ENCODE results near the gene RHBDL3.

RHBDL3 gene

DNA sequence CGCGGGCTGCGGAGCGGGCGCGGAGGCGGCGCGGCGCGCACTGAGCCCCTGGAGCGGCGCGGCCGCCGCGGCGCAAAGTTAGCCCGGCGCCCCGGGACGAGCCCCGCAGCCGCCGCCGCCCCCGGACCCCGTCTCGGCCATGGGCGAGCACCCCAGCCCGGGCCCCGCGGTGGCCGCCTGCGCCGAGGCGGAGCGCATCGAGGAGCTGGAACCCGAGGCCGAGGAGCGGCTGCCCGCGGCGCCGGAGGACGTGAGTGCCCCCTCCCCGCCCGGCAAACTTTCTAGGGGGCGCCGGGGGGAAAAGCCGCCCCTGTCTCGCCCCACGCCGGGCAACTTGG, 388 bp downstream of the RHBDL3 start:
- peaks cover 89% of the 10 kb centered on the region for H3K27me3 ChIP-seq (ENCODE audit: insufficient read depth, low read length)
- peak overlapping the region; percentile 11 for H2AFZ ChIP-seq (ENCODE audit: low read length, unreplicated experiment)
- H3K79me2 ChIP-seq (ENCODE audit: control insufficient read depth, insufficient read depth, low read length, unreplicated experiment): no peaks in the 10 kb centered on the region
- H3K27ac ChIP-seq (ENCODE audit: low read depth, low read length): no peak overlapping the region
- peaks cover 9% of the 10 kb centered on the region for H3K4me1 ChIP-seq (ENCODE audit: control insufficient read depth, insufficient read depth, low read length, unreplicated experiment)
- no peaks in the 10 kb centered on the region for H3K36me3 ChIP-seq (ENCODE audit: insufficient read depth, low read length)
- H3K4me3 ChIP-seq (ENCODE audit: low read depth, low read length): peak overlapping the region; percentile 72

DNA sequence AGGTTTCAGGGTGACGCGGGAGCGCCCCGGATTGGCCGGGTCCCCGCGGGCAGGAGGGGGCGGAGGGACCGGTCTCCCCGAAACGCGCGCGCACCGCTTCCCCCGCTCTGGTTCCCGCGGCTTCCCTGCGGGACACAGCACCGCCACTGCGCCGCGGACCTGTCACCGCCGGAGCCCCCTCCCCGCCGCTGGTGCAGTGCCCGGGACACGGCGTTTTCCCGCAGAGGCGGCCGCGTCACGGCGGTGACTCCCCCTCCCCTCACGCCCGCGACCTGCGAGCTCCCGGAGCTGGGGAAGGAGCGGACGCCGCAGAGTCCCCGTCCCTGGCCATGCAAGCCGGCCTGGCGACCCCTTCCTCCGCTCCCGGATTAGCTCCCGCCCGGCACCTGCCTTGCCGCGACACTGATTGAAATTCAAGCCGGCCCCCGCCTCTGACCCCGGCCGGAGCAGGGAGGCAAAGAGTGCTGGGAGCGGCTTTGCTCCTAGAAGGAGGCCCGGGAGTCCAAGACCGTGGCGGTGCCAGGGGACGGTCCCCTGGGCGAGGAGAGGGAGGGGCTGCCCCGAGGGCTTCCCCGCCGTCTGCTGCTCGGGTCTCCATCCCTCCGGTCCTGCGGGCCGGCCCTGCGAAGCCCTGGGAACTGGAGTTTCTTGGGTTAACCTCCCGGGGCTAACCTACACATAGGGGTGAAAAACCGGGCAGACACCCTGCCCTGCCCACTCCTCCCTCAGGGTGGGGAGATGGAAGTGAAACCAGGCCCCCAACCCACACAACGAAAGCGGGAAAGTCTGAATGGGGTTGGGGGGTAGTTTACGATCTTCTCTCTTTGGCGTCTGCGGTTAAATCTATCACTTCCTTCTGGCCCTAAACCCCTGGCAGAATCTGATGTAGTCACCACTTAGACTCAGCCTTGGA, 1.0 kb downstream of the RHBDL3 start:
- Histone ChIP-seq H2AFZ (ENCODE audit: low read length, unreplicated experiment) (no peak overlapping the region), H3K4me3 (ENCODE audit: low read depth, low read length) (peak overlapping the region; percentile 72), H3K4me1 (ENCODE audit: control insufficient read depth, insufficient read depth, low read length, unreplicated experiment) (peaks cover 9% of the 10 kb centered on the region), H3K36me3 (ENCODE audit: insufficient read depth, low read length) (no peaks in the 10 kb centered on the region), H3K79me2 (ENCODE audit: control insufficient read depth, insufficient read depth, low read length, unreplicated experiment) (no peaks in the 10 kb centered on the region), H3K27ac (ENCODE audit: low read depth, low read length) (no peak overlapping the region), H3K27me3 (ENCODE audit: insufficient read depth, low read length) (peaks cover 83% of the 10 kb centered on the region)

DNA sequence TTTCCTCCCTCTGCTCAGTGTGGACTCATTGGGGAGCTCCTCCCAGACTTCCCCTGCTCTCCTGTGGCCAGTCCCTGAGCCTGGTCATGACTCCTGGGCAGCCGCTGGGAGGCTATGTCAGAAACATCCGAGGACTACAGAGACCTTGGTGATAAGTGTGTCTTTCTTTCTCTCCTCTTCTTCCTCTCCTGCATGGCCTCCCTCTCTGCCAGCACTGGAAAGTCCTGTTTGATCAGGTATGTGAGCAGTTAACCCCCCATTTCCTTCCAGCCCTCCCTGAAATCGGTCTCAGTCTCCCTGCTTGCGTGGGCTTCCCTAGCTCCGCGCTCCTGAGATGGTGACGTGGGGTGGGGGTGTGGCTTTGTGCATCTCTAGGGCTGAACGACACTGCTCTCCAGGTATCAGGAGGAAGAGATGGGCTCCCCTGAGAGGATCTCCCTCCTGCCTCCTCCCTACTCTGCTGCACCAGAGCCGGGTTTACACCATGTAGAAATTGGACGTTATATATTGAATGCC, 2.1 kb downstream of the RHBDL3 start:
- Histone ChIP-seq H3K79me2 (ENCODE audit: control insufficient read depth, insufficient read depth, low read length, unreplicated experiment) (no peaks in the 10 kb centered on the region), H3K36me3 (ENCODE audit: insufficient read depth, low read length) (no peaks in the 10 kb centered on the region), H3K27ac (ENCODE audit: low read depth, low read length) (no peak overlapping the region), H2AFZ (ENCODE audit: low read length, unreplicated experiment) (no peak overlapping the region), H3K4me1 (ENCODE audit: control insufficient read depth, insufficient read depth, low read length, unreplicated experiment) (peaks cover 9% of the 10 kb centered on the region), H3K4me3 (ENCODE audit: low read depth, low read length) (no peak overlapping the region), H3K27me3 (ENCODE audit: insufficient read depth, low read length) (peaks cover 72% of the 10 kb centered on the region)

DNA sequence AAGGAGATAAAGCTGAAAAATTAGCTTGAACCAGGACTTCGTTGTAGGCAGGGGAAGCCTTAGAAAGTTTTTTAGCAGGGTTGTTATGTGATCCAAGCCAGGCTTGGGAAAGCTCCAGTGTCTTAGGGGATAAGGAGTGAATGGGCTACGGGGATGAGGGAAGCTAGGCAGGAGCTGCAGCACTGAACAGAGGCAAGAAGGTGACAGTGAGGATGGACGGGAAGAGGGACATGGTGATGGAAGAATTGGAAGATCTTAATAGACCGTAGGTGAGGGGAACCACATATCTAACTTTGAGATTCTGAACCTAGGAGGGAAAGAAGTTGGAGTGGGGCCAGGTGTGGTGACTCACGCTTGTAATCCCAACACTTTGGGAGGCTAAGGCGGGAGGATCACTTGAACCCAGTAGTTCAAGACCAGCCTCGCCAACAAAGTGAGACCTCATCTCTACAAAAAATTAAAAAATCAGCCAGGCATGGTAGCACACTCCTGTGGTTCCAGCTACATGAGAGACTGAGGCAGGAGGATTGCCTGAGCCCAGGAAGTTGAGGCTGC, 3.2 kb downstream of the RHBDL3 start:
- Histone ChIP-seq H3K79me2 (ENCODE audit: control insufficient read depth, insufficient read depth, low read length, unreplicated experiment) (no peaks in the 10 kb centered on the region), H3K4me1 (ENCODE audit: control insufficient read depth, insufficient read depth, low read length, unreplicated experiment) (peaks cover 9% of the 10 kb centered on the region), H2AFZ (ENCODE audit: low read length, unreplicated experiment) (no peak overlapping the region), H3K27ac (ENCODE audit: low read depth, low read length) (no peak overlapping the region), H3K27me3 (ENCODE audit: insufficient read depth, low read length) (peaks cover 63% of the 10 kb centered on the region), H3K4me3 (ENCODE audit: low read depth, low read length) (no peak overlapping the region), H3K36me3 (ENCODE audit: insufficient read depth, low read length) (no peaks in the 10 kb centered on the region)

DNA sequence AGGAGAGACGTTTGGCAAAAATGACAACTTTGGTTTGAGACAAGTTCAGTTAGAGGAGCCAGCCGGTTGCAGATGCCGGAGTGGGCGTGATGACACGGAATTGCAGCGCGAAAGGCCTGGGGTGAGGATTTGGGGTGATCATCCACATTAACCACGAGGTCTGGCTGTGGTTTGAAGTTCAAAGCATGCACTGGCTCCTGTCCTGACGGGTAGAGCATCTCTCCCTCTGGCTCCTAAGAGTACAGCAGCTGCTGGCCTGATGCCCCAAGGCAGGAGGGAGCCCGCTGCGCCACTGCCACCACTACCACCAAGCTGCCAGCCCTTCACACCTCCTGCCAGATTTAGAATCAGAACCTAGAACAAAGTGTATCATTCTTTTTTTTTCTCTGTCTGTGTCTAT, 3.7 kb downstream of the RHBDL3 start:
- H3K79me2 ChIP-seq (ENCODE audit: control insufficient read depth, insufficient read depth, low read length, unreplicated experiment): no peaks in the 10 kb centered on the region
- no peak overlapping the region for H3K4me3 ChIP-seq (ENCODE audit: low read depth, low read length)
- no peaks in the 10 kb centered on the region for H3K36me3 ChIP-seq (ENCODE audit: insufficient read depth, low read length)
- no peak overlapping the region for H2AFZ ChIP-seq (ENCODE audit: low read length, unreplicated experiment)
- H3K4me1 ChIP-seq (ENCODE audit: control insufficient read depth, insufficient read depth, low read length, unreplicated experiment): peaks cover 9% of the 10 kb centered on the region
- no peak overlapping the region for H3K27ac ChIP-seq (ENCODE audit: low read depth, low read length)
- H3K27me3 ChIP-seq (ENCODE audit: insufficient read depth, low read length): peaks cover 57% of the 10 kb centered on the region

DNA sequence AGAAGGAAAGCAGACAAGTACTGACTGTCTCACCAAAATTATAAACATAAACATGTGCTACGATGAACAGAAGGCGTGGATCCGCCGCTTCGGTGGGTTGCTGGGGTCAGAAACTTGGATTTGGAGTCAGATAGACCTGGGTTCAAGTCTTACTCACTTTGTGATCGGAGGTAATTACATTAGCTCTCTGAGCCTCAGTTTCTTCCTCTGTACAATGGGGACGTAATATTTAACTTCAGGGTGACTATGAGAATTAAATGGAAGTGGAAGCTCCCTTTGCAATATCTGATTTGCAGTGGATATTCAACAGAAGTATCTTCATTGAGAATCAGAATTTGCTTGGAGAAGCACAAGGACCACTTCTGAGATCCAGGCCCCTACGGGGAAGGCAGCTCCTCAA, 6.2 kb downstream of the RHBDL3 start:
- H3K4me3 ChIP-seq (ENCODE audit: low read depth, low read length): no peak overlapping the region
- no peaks in the 10 kb centered on the region for H3K36me3 ChIP-seq (ENCODE audit: insufficient read depth, low read length)
- H3K4me1 ChIP-seq (ENCODE audit: control insufficient read depth, insufficient read depth, low read length, unreplicated experiment): peaks cover 20% of the 10 kb centered on the region
- no peak overlapping the region for H3K27ac ChIP-seq (ENCODE audit: low read depth, low read length)
- peaks cover 38% of the 10 kb centered on the region for H3K27me3 ChIP-seq (ENCODE audit: insufficient read depth, low read length)
- no peaks in the 10 kb centered on the region for H3K79me2 ChIP-seq (ENCODE audit: control insufficient read depth, insufficient read depth, low read length, unreplicated experiment)
- H2AFZ ChIP-seq (ENCODE audit: low read length, unreplicated experiment): no peak overlapping the region

DNA sequence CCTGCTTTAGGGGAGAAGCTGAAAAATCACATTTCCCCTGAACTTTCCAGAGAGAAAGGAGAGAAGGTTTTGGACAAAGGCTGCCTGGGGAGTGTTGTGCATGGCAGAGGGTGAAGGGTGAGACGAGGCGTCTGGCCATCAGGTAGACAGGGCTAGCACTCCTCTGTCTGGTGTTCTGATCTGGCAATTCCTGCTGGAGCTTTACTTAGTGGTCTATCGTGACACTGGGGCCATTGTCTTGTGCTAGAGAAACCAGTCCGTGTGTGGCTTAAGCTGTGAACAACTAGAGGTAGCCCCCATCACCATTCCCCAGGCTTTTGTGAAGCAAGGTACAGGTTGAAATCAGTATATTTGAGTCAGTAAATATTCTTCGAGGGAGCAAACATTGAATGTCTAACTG, 8.5 kb downstream of the RHBDL3 start:
- no peaks in the 10 kb centered on the region for H3K79me2 ChIP-seq (ENCODE audit: control insufficient read depth, insufficient read depth, low read length, unreplicated experiment)
- no peak overlapping the region for H3K27ac ChIP-seq (ENCODE audit: low read depth, low read length)
- peaks cover 16% of the 10 kb centered on the region for H3K27me3 ChIP-seq (ENCODE audit: insufficient read depth, low read length)
- no peaks in the 10 kb centered on the region for H3K36me3 ChIP-seq (ENCODE audit: insufficient read depth, low read length)
- no peak overlapping the region for H2AFZ ChIP-seq (ENCODE audit: low read length, unreplicated experiment)
- no peak overlapping the region for H3K4me3 ChIP-seq (ENCODE audit: low read depth, low read length)
- peaks cover 19% of the 10 kb centered on the region for H3K4me1 ChIP-seq (ENCODE audit: control insufficient read depth, insufficient read depth, low read length, unreplicated experiment)

DNA sequence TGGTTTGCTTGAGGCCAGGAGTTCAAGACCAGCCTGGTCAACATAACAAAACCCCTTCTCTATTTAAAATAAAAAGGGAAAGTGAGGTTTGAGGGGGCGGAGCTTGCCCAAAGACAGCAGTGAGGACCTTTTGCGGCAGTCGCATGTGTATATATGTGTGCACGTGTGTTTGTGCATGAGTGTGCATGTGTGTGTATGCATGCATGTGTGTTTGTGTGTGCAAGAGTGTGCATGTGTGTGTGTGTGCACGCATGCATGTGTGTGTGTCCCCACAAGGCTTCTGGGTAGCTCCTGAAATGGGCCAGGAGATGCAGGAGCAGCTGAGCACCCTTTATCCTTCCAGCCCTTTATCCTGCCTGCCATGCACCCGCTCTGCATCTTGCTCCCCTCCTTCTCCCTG, 9.0 kb downstream of the RHBDL3 start:
- H3K36me3 ChIP-seq (ENCODE audit: insufficient read depth, low read length): no peaks in the 10 kb centered on the region
- no peaks in the 10 kb centered on the region for H3K79me2 ChIP-seq (ENCODE audit: control insufficient read depth, insufficient read depth, low read length, unreplicated experiment)
- peaks cover 19% of the 10 kb centered on the region for H3K4me1 ChIP-seq (ENCODE audit: control insufficient read depth, insufficient read depth, low read length, unreplicated experiment)
- H3K27ac ChIP-seq (ENCODE audit: low read depth, low read length): no peak overlapping the region
- no peak overlapping the region for H3K4me3 ChIP-seq (ENCODE audit: low read depth, low read length)
- H2AFZ ChIP-seq (ENCODE audit: low read length, unreplicated experiment): no peak overlapping the region
- H3K27me3 ChIP-seq (ENCODE audit: insufficient read depth, low read length): peaks cover 10% of the 10 kb centered on the region

DNA sequence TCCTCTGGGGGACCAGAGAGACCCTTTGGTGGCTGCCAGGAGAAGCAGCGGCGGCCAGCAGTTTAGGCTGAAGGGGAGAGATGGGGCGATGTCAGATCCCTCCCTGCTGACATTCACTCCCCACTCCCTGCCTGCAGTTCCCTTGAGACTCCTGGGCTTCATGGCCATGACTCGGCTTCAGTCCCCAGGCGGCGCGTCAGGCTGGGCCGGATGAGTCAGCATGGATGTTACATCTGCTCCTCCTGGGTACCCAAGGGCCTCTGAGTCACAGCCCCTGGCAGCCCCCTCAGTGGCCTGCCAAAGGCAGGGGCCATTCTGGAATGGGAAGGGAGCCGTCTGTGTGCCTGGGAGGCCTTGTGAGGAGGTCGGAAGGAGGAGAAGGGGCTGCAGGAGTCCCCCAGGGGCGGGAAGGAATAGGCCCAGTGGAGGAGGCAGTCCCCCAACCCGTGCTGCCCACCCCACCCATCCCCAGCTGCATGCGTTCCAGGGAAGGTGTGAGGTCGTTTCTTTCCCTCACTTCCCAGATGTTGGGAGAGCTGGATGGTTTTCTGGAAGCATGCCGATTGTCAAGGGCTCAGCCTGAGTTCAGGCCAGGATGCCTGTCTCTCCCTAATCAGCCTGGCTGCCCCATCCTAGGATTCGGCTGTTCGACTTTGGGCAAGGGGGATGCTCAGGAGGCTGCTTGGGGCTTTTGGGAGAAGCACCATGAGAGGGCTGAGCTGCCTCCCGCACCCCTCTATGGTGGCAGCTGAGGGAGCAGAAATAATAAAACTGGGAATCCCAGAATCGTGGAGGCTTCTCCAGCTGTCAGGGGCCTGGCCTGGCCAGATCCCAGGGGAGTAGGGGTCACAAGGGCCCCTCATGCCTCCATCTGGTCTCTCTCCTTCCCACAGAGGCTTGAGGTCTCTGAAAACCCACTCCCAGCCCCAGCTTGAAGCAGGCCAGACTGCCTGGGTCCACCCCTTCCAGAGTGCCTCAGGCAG, 9.7 kb downstream of the RHBDL3 start:
- H3K79me2 ChIP-seq (ENCODE audit: control insufficient read depth, insufficient read depth, low read length, unreplicated experiment): no peaks in the 10 kb centered on the region
- no peak overlapping the region for H2AFZ ChIP-seq (ENCODE audit: low read length, unreplicated experiment)
- H3K27me3 ChIP-seq (ENCODE audit: insufficient read depth, low read length): peaks cover 3% of the 10 kb centered on the region
- H3K4me1 ChIP-seq (ENCODE audit: control insufficient read depth, insufficient read depth, low read length, unreplicated experiment): peaks cover 19% of the 10 kb centered on the region
- no peak overlapping the region for H3K27ac ChIP-seq (ENCODE audit: low read depth, low read length)
- H3K4me3 ChIP-seq (ENCODE audit: low read depth, low read length): no peak overlapping the region
- H3K36me3 ChIP-seq (ENCODE audit: insufficient read depth, low read length): no peaks in the 10 kb centered on the region

DNA sequence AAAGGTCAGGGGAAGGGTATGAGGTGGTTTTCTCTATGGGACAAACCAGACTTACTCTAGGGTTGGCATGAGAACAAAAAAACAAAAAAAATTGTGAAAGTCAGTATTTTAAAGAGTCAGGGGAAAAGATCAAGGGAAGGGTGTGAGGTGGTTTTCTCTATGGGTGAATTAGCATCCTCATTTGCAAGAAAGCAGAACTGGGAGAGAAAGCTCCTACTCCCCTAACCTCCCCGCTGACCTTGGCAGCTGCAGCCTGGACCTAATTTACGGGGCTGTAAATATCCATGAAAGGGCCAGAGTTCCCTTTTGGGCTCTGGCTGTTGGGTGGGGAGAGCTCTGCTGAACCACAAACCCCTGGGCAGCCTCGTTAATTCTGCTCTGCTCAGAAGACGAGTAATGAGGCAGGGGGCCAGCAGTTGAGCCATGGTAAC, 10.6 kb downstream of the RHBDL3 start:
- Histone ChIP-seq H3K27me3 (ENCODE audit: insufficient read depth, low read length) (no peaks in the 10 kb centered on the region; the same call in 1 of the 2 replicates), H3K27ac (ENCODE audit: low read depth, low read length) (no peak overlapping the region), H3K36me3 (ENCODE audit: insufficient read depth, low read length) (no peaks in the 10 kb centered on the region), H3K79me2 (ENCODE audit: control insufficient read depth, insufficient read depth, low read length, unreplicated experiment) (no peaks in the 10 kb centered on the region), H2AFZ (ENCODE audit: low read length, unreplicated experiment) (no peak overlapping the region), H3K4me1 (ENCODE audit: control insufficient read depth, insufficient read depth, low read length, unreplicated experiment) (peaks cover 19% of the 10 kb centered on the region), H3K4me3 (ENCODE audit: low read depth, low read length) (no peak overlapping the region)
